HepG2 (cell line): ENCODE measurements around the gene FAHD2A. TPM values are rescaled to one million over a fixed set of nuclear protein-coding genes. Genes with fewer than 3 reads are reported as not detected.
A peak's percentile ranks its signal among the peaks of the same experiment; 100 is the strongest.

Experiments used
- ELF3 ChIP-seq: IDR thresholded peaks from 2 replicates; pipeline ENCODE4 v1.6.1; 2016; ENCODE audit warnings: missing genetic modification reagents, missing compliant biosample characterization
- NCOA2 ChIP-seq: sonication (generic); formaldehyde crosslinking; IDR thresholded peaks from 2 replicates; pipeline ENCODE4 v1.8.0; 2022; ENCODE audit warnings: inconsistent platforms
- NCOA5 ChIP-seq: sonication (generic); formaldehyde crosslinking; IDR thresholded peaks from 2 replicates; pipeline ENCODE4 v1.4.0; 2020; ENCODE audit warnings: missing genetic modification reagents
- RBAK ChIP-seq: sonication (generic); formaldehyde crosslinking; IDR thresholded peaks from 2 replicates; pipeline ENCODE4 v1.5.1; 2020; ENCODE audit warnings: mild to moderate bottlenecking, missing genetic modification reagents
- ZFP1 ChIP-seq: IDR thresholded peaks from 2 replicates; pipeline ENCODE4 v1.6.1; 2016
- ZNF552 ChIP-seq: sonication (generic); formaldehyde crosslinking; IDR thresholded peaks from 2 replicates; pipeline ENCODE4 v1.9.0; 2022; ENCODE audit warnings: missing genetic modification reagents, mild to moderate bottlenecking, borderline replicate concordance
- ZNF567 ChIP-seq: sonication (generic); formaldehyde crosslinking; IDR thresholded peaks from 2 replicates; pipeline ENCODE4 v1.8.1; 2023; ENCODE audit warnings: mild to moderate bottlenecking, missing genetic modification reagents, borderline replicate concordance
- ZNF597 ChIP-seq: sonication (generic); formaldehyde crosslinking; IDR thresholded peaks from 2 replicates; pipeline ENCODE4 v1.5.0; 2020; ENCODE audit warnings: missing genetic modification reagents
- ZNF709 ChIP-seq: sonication (generic); formaldehyde crosslinking; IDR thresholded peaks from 2 replicates; pipeline ENCODE4 v1.5.0; 2020; ENCODE audit warnings: mild to moderate bottlenecking, missing genetic modification reagents
- ZNF724P ChIP-seq: sonication (generic); formaldehyde crosslinking; IDR thresholded peaks from 2 replicates; pipeline ENCODE4 v1.8.0; 2022; ENCODE audit warnings: missing genetic modification reagents, borderline replicate concordance
- polyA plus RNA-seq, 8 experiments: library from polyadenylated mRNA; depleted of rRNA in 3 of 8; stranded (reverse) in 7 of 8; unstranded in 1 of 8; fragments of >200 nt; fragmentation: Illumina TruSeq in 4 of 8; extraction: Trizol in 4 of 8; gene quantifications; 2 replicates each; pipeline versions ENCODE4 v1.2.1 to v1.2.3, GENCODE V29; 2011 to 2016; ENCODE audit warnings: low read depth in 4 of 8, missing spikeins in 1 of 8, mixed read lengths in 1 of 8; ENCODE audit not compliant: insufficient read depth in 1 of 8
- total RNA-seq, 5 experiments: library from RNA; depleted of rRNA; stranded (reverse); fragments of >200 nt; fragmentation: Illumina TruSeq; extraction: Trizol; gene quantifications; 2 replicates each; pipeline ENCODE4 v1.2.3, GENCODE V29; 2016; ENCODE audit warnings: low read depth in 1 of 5
- TF ChIP-seq, protein P1 (sequence below): sonication (generic); formaldehyde crosslinking; IDR thresholded peaks from 2 replicates; pipeline ENCODE4 v1.4.0; 2020; ENCODE audit warnings: mild to moderate bottlenecking, missing genetic modification reagents, borderline replicate concordance
- TF ChIP-seq, protein P2 (sequence below): sonication (generic); IDR thresholded peaks from 2 replicates; pipeline ENCODE4 v1.6.1; 2016; ENCODE audit warnings: low read depth, borderline replicate concordance
- TF ChIP-seq, protein P3 (sequence below): sonication (generic); formaldehyde crosslinking; IDR thresholded peaks from 2 replicates; pipeline ENCODE4 v1.5.1; 2020; ENCODE audit warnings: missing genetic modification reagents, mild to moderate bottlenecking, borderline replicate concordance
- TF ChIP-seq, protein P4 (sequence below): IDR thresholded peaks from 2 replicates; pipeline ENCODE4 v1.6.1; 2016
- TF ChIP-seq, protein P5 (sequence below): sonication (generic); formaldehyde crosslinking; IDR thresholded peaks from 2 replicates; pipeline ENCODE4 v1.5.0; 2020; ENCODE audit warnings: missing genetic modification reagents, mild to moderate bottlenecking, borderline replicate concordance
- TF ChIP-seq, protein P6 (sequence below): sonication (generic); formaldehyde crosslinking; IDR thresholded peaks from 2 replicates; pipeline ENCODE4 v1.8.0; 2022; ENCODE audit warnings: mild to moderate bottlenecking, missing genetic modification reagents, moderate library complexity

FAHD2A gene
- total and polyA plus RNA-seq, 2 of the 13 experiments (the other 11 are each of a cell fraction or from before 2014, with no cell fraction given) = 34.0 to 44.2 TPM

GRCh38 chr2:95390272-95390880 lies 12.1 kb upstream of the FAHD2A start (continued):
- TF ChIP-seq, protein P1, sequence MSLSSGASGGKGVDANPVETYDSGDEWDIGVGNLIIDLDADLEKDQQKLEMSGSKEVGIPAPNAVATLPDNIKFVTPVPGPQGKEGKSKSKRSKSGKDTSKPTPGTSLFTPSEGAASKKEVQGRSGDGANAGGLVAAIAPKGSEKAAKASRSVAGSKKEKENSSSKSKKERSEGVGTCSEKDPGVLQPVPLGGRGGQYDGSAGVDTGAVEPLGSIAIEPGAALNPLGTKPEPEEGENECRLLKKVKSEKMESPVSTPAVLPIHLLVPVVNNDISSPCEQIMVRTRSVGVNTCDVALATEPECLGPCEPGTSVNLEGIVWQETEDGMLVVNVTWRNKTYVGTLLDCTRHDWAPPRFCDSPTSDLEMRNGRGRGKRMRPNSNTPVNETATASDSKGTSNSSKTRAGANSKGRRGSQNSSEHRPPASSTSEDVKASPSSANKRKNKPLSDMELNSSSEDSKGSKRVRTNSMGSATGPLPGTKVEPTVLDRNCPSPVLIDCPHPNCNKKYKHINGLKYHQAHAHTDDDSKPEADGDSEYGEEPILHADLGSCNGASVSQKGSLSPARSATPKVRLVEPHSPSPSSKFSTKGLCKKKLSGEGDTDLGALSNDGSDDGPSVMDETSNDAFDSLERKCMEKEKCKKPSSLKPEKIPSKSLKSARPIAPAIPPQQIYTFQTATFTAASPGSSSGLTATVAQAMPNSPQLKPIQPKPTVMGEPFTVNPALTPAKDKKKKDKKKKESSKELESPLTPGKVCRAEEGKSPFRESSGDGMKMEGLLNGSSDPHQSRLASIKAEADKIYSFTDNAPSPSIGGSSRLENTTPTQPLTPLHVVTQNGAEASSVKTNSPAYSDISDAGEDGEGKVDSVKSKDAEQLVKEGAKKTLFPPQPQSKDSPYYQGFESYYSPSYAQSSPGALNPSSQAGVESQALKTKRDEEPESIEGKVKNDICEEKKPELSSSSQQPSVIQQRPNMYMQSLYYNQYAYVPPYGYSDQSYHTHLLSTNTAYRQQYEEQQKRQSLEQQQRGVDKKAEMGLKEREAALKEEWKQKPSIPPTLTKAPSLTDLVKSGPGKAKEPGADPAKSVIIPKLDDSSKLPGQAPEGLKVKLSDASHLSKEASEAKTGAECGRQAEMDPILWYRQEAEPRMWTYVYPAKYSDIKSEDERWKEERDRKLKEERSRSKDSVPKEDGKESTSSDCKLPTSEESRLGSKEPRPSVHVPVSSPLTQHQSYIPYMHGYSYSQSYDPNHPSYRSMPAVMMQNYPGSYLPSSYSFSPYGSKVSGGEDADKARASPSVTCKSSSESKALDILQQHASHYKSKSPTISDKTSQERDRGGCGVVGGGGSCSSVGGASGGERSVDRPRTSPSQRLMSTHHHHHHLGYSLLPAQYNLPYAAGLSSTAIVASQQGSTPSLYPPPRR (CRISPR knock-in tag) = peak; percentile 82; the same call in 1 of the 2 replicates
- TF ChIP-seq, protein P2, sequence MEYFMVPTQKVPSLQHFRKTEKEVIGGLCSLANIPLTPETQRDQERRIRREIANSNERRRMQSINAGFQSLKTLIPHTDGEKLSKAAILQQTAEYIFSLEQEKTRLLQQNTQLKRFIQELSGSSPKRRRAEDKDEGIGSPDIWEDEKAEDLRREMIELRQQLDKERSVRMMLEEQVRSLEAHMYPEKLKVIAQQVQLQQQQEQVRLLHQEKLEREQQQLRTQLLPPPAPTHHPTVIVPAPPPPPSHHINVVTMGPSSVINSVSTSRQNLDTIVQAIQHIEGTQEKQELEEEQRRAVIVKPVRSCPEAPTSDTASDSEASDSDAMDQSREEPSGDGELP = peak; percentile 97
- TF ChIP-seq, protein P3, sequence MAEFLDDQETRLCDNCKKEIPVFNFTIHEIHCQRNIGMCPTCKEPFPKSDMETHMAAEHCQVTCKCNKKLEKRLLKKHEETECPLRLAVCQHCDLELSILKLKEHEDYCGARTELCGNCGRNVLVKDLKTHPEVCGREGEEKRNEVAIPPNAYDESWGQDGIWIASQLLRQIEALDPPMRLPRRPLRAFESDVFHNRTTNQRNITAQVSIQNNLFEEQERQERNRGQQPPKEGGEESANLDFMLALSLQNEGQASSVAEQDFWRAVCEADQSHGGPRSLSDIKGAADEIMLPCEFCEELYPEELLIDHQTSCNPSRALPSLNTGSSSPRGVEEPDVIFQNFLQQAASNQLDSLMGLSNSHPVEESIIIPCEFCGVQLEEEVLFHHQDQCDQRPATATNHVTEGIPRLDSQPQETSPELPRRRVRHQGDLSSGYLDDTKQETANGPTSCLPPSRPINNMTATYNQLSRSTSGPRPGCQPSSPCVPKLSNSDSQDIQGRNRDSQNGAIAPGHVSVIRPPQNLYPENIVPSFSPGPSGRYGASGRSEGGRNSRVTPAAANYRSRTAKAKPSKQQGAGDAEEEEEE (CRISPR knock-in tag) = 0 out of 2 replicates have a peak, but pooled peaks have one; percentile 32
- TF ChIP-seq ELF3 (CRISPR knock-in tag) (peak; percentile 84), ZNF552 (CRISPR knock-in tag) (no peak), NCOA5 (no peak), ZNF597 (CRISPR knock-in tag) (no peak), ZFP1 (CRISPR knock-in tag) (no peak), ZNF724P (no peak), ZNF567 (CRISPR knock-in tag) (no peak), RBAK (CRISPR knock-in tag) (0 out of 2 replicates have a peak, but pooled peaks have one; percentile 69), NCOA2 (CRISPR knock-in tag) (peak; percentile 74), ZNF709 (0 out of 2 replicates have a peak, but pooled peaks have one; percentile 58)
- TF ChIP-seq, protein P4, sequence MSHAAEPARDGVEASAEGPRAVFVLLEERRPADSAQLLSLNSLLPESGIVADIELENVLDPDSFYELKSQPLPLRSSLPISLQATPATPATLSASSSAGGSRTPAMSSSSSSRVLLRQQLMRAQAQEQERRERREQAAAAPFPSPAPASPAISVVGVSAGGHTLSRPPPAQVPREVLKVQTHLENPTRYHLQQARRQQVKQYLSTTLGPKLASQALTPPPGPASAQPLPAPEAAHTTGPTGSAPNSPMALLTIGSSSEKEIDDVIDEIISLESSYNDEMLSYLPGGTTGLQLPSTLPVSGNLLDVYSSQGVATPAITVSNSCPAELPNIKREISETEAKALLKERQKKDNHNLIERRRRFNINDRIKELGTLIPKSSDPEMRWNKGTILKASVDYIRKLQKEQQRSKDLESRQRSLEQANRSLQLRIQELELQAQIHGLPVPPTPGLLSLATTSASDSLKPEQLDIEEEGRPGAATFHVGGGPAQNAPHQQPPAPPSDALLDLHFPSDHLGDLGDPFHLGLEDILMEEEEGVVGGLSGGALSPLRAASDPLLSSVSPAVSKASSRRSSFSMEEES = peak; percentile 86; the same call in 1 of the 2 replicates
- TF ChIP-seq, protein P5, sequence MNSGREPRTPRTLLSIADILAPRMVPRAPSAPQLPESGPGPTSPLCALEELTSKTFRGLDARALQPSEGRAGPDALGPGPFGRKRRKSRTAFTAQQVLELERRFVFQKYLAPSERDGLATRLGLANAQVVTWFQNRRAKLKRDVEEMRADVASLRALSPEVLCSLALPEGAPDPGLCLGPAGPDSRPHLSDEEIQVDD (CRISPR knock-in tag) = peak; percentile 71; the same call in 1 of the 2 replicates
- TF ChIP-seq, protein P6, sequence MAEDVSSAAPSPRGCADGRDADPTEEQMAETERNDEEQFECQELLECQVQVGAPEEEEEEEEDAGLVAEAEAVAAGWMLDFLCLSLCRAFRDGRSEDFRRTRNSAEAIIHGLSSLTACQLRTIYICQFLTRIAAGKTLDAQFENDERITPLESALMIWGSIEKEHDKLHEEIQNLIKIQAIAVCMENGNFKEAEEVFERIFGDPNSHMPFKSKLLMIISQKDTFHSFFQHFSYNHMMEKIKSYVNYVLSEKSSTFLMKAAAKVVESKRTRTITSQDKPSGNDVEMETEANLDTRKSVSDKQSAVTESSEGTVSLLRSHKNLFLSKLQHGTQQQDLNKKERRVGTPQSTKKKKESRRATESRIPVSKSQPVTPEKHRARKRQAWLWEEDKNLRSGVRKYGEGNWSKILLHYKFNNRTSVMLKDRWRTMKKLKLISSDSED (CRISPR knock-in tag) = no peak
